Gastrocnemius medialis (tissue), 4 donors: Measurements from ENCODE around the gene ACBD6. TPM values are rescaled to one million over a fixed set of nuclear protein-coding genes. Genes with fewer than 3 reads are reported as not detected.

ENCODE experiments used
- ATAC-seq, 2 donors: fragments of 150-250 bp; one replicate each; pipeline ENCODE4 v1.9.1; 2016
- DNase-seq, 2 donors: peaks; one replicate each; pipeline ENCODE4 v3.0.0-alpha.2; 2019
- H3K27ac ChIP-seq, 4 donors: fragments of 200-600 bp; sonication (generic); 1 replicate in 1 of 4; 2 replicates in 3 of 4; pipeline ENCODE4 v1.5.1; 2016 to 2018; ENCODE audit warnings: mild to moderate bottlenecking in 2 of 4, moderate library complexity in 1 of 4
- H3K27me3 ChIP-seq, 3 donors: fragments of 200-600 bp; sonication (generic) in 2 of 3; 1 replicate in 1 of 3; 2 replicates in 2 of 3; pipeline versions ENCODE4 v1.5.1 to v1.6.0; 2016 to 2019; ENCODE audit warnings: mild to moderate bottlenecking in 1 of 3, moderate library complexity in 1 of 3
- H3K36me3 ChIP-seq, 2 donors: fragments of 200-600 bp; sonication (generic) in 1 of 2; one replicate each; pipeline ENCODE4 v1.5.1; 2017 to 2018
- H3K4me1 ChIP-seq, 2 donors: fragments of 200-600 bp; sonication (generic) in 1 of 2; one replicate each; pipeline ENCODE4 v1.5.1; 2016 to 2017; ENCODE audit warnings: mild to moderate bottlenecking in 2 of 2
- H3K4me3 ChIP-seq, 4 donors: fragments of 200-600 bp; sonication (generic) in 3 of 4; 1 replicate in 1 of 4; 2 replicates in 3 of 4; pipeline ENCODE4 v1.5.1; 2016 to 2019; ENCODE audit warnings: mild to moderate bottlenecking in 2 of 4
- H3K9me3 ChIP-seq, 3 donors: fragments of 200-600 bp; sonication (generic) in 2 of 3; 1 replicate in 1 of 3; 2 replicates in 2 of 3; pipeline ENCODE4 v1.5.1; 2016 to 2019
- CTCF ChIP-seq, 5 experiments: fragments of 450-650 bp in 3 of 5; fragments of 200-600 bp in 2 of 5; sonication (generic) in 2 of 5; IDR thresholded peaks in 4 of 5; conservative IDR thresholded peaks in 1 of 5; 1 replicate in 4 of 5; 2 replicates in 1 of 5; pipeline ENCODE4 v1.5.1; 2016 to 2019; ENCODE audit warnings: antibody characterized with exemption in 5 of 5, mild to moderate bottlenecking in 3 of 5, moderate library complexity in 3 of 5
- POLR2A ChIP-seq, 2 donors: fragments of 450-650 bp; IDR thresholded peaks; one replicate each; pipeline ENCODE4 v1.6.1; 2017; ENCODE audit warnings: antibody characterized with exemption in 2 of 2, mild to moderate bottlenecking in 2 of 2, moderate library complexity in 2 of 2
- in situ Hi-C, 4 donors: fragments of 200-750 bp; cut with MboI; loops; one replicate each; pipeline versions ENCODE4 v1.15.0 to v1.8.0; 2017; ENCODE audit warnings: low sequenced_read_pairs in 4 of 4
- intact Hi-C: fragments of 100-400 bp; cut with DNase I; formaldehyde crosslinking; loops from one replicate; pipeline ENCODE4 v1.15.1; 2023; ENCODE audit warnings: low total_unique reads
- total RNA-seq, 4 donors: library from RNA; depleted of rRNA; stranded (reverse); fragments of >200 nt; gene quantifications; one replicate each; pipeline versions ENCODE4 v1.1.0 to v1.2.3, GENCODE V29; 2016

The ACBD6 gene
- total RNA-seq, 4 donors from 2014 or later, result 15.0 to 27.4 (median 19.1) TPM

DNA sequence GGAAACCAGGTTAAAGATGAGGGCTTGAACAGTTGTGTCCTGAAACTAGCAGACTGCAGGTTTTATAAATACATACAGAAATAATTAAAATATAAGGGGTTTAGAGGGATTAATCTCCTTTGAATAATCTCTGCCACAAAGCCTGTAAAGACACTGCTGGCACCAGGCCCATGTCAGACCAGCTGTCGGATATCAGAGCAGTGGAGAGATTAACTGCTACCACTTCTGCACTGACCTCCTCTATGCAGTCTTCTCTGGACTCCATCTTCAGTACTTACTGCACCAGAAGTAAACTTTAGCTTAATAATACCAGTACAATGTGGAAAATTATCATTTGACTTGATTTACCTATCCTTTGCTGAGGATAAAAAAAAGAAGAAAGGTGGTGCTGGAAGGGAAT, 143.7 kb downstream of the ACBD6 start:
- peak in 1 of 2 donors; percentile 75 for ATAC-seq
- Histone ChIP-seq H3K4me1 (peaks cover 5 to 8% of the 10 kb centered on the region in 2 donors), H3K36me3 (no peaks in the 10 kb centered on the region), H3K9me3 (no peaks in the 10 kb centered on the region), H3K4me3 (no peak overlapping the region), H3K27ac (no peak overlapping the region), H3K27me3 (no peaks in the 10 kb centered on the region)
- in situ Hi-C loops, result no loop called here
- intact Hi-C loops, result no loop called here
- peak in 1 of 2 donors; percentile 32 for DNase-seq
- TF ChIP-seq CTCF (IDR thresholded peaks at IDR 0.05 in 4 of 5, conservative IDR thresholded peaks at IDR 0.05 in 1 of 5) (no peak), POLR2A (IDR thresholded peaks at IDR 0.05) (no peak)

- Histone ChIP-seq H3K36me3 (no peaks in the 10 kb centered on the region), H3K27ac (no peak overlapping the region), H3K27me3 (no peaks in the 10 kb centered on the region), H3K9me3 (no peaks in the 10 kb centered on the region), H3K4me3 (no peak overlapping the region), H3K4me1 (peaks cover 2 to 3% of the 10 kb centered on the region in 2 donors)
- TF ChIP-seq POLR2A (IDR thresholded peaks at IDR 0.05), result no peak
- TF ChIP-seq CTCF (IDR thresholded peaks at IDR 0.05 in 4 of 5, conservative IDR thresholded peaks at IDR 0.05 in 1 of 5), result no peak
- intact Hi-C loops (no loop called here), in situ Hi-C loops (no loop called here)
- ATAC-seq (no peak), DNase-seq (no peak)
These were observed 148.4 kb downstream of the ACBD6 start for GRCh38 chr1:180353945-180354344.

GRCh38 chr1:180352588-180352987, 149.8 kb downstream of the ACBD6 start:
- Histone ChIP-seq H3K27ac (no peak overlapping the region), H3K4me1 (no peaks in the 10 kb centered on the region), H3K9me3 (no peaks in the 10 kb centered on the region), H3K27me3 (no peaks in the 10 kb centered on the region), H3K36me3 (no peaks in the 10 kb centered on the region), H3K4me3 (no peak overlapping the region)
- no peak for DNase-seq
- no peak for TF ChIP-seq POLR2A (IDR thresholded peaks at IDR 0.05)
- in situ Hi-C loops, result no loop called here
- intact Hi-C loops, result no loop called here
- ATAC-seq, result no peak

DNA sequence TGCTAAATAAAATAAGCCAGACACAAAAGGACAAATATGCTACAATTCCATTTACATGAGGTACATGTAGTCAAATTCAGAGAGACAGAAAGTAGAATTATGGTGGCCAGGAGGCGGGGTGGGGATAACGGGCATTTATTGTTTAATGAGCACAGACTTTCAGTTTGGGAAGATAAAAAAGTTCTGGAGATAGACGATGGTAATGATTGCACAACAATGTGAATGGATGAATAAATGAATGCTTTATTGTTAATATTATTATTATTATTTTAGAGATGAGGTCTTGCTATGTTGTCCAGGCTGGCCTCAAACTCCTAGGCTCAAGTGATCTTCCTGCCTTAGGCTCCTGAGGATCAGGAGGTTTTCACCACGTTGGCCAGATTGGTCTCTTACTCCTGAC, 150.4 kb downstream of the ACBD6 start:
- no peak for ATAC-seq

GRCh38 chr1:180345148-180345547, 157.2 kb downstream of the ACBD6 start:
- peaks cover 4 to 7% of the 10 kb centered on the region in 2 donors for H3K4me1 ChIP-seq
- no peaks in the 10 kb centered on the region for H3K36me3 ChIP-seq
- no peak for DNase-seq
- no peaks in the 10 kb centered on the region for H3K9me3 ChIP-seq
- no peak overlapping the region for H3K4me3 ChIP-seq
- TF ChIP-seq CTCF (IDR thresholded peaks at IDR 0.05 in 4 of 5, conservative IDR thresholded peaks at IDR 0.05 in 1 of 5) (no peak), POLR2A (IDR thresholded peaks at IDR 0.05) (no peak)
- in situ Hi-C loops (no loop called here), intact Hi-C loops (no loop called here)
- no peaks in the 10 kb centered on the region for H3K27me3 ChIP-seq
- no peak for ATAC-seq
- no peak overlapping the region for H3K27ac ChIP-seq

More for the DNA sequence above, 150.4 kb downstream of the ACBD6 start:
- H3K4me3 ChIP-seq, result no peak overlapping the region
- H3K4me1 ChIP-seq, result no peaks in the 10 kb centered on the region
- intact Hi-C loops, result no loop called here
- H3K36me3 ChIP-seq, result no peaks in the 10 kb centered on the region
- no peaks in the 10 kb centered on the region for H3K9me3 ChIP-seq
- in situ Hi-C loops, result no loop called here
- H3K27me3 ChIP-seq, result no peaks in the 10 kb centered on the region
- no peak for DNase-seq
- no peak overlapping the region for H3K27ac ChIP-seq
- no peak for TF ChIP-seq POLR2A (IDR thresholded peaks at IDR 0.05)
- no peak for TF ChIP-seq CTCF (IDR thresholded peaks at IDR 0.05 in 4 of 5, conservative IDR thresholded peaks at IDR 0.05 in 1 of 5)
